ENCODE results near the gene MIOX.

Gene MIOX

GRCh38 chr22:50486561-50487289, at the start of gene MIOX:
Gene MIOX (plus strand): TSS chr22:50486859. CDS start chr22:50486898, 39 bp downstream.
- DNase-seq (no peak), ATAC-seq (no peak)

- no peak for ATAC-seq
- no peak for DNase-seq
Measured at GRCh38 chr22:50437511-50438304, 49.0 kb upstream of the MIOX start.

- ATAC-seq (no peak), DNase-seq (no peak)
Measured at GRCh38 chr22:50438305-50439275, 48.1 kb upstream of the MIOX start.

GRCh38 chr22:50439314-50439870, 47.3 kb upstream of the MIOX start:
- no peak for DNase-seq
- no peak for ATAC-seq

DNA sequence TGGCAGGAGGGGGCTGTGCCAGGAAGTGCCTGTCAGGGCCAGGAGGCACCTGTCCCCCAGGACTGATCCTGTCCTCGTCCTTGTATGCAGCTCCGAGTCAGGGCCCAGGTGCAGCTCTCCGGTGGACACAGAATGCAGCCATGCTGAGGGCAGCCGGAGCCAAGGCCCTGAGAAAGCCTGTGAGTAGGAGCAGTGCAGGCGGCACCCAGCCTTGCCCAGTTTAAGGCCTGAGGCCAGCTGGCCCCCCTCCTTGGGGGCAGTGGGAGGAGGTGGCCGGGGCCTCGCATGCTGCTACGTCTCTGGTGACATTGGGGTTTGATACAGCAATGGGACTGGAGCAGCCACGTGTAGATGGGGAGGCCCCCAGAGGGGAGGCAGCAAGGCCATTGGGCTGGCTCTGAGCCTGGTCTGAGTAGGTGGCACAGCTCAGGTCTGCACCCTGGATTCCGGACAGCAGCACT, 46.8 kb upstream of the MIOX start:
- DNase-seq (no peak), ATAC-seq (no peak)

- ATAC-seq (no peak), DNase-seq (no peak)
Measured at GRCh38 chr22:50440544-50441249, 46.0 kb upstream of the MIOX start.

GRCh38 chr22:50441428-50441993, 45.1 kb upstream of the MIOX start:
- ATAC-seq (no peak), DNase-seq (no peak)

- ATAC-seq (no peak), DNase-seq (no peak)
Measured at GRCh38 chr22:50443197-50443596, 43.5 kb upstream of the MIOX start.

GRCh38 chr22:50443801-50444625, 42.6 kb upstream of the MIOX start:
- no peak for DNase-seq
- no peak for ATAC-seq

DNA sequence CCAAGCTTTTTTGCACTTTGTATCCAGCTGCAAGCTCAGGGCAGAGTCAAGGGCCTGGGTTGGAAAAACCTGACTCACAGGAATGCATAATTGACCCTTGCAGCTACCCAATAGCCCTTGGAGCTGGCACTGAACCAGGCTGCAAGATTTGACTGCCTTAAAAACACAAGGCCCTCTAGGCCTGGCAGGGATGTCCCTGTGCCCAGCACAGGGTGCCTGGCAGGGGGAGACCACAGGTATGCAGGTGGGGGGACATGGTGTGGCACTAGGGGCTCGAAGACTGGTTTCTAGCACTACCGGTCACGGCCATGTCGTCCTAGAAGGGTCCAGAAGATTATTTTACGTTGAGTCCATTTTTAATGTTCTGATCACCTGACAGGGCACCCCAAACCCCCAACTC, 42.0 kb upstream of the MIOX start:
- DNase-seq (no peak), ATAC-seq (peak; percentile 10)

- ATAC-seq = peak; percentile 53
- peak; percentile 55 for DNase-seq
Measured at GRCh38 chr22:50445071-50445879, 41.4 kb upstream of the MIOX start.

DNA sequence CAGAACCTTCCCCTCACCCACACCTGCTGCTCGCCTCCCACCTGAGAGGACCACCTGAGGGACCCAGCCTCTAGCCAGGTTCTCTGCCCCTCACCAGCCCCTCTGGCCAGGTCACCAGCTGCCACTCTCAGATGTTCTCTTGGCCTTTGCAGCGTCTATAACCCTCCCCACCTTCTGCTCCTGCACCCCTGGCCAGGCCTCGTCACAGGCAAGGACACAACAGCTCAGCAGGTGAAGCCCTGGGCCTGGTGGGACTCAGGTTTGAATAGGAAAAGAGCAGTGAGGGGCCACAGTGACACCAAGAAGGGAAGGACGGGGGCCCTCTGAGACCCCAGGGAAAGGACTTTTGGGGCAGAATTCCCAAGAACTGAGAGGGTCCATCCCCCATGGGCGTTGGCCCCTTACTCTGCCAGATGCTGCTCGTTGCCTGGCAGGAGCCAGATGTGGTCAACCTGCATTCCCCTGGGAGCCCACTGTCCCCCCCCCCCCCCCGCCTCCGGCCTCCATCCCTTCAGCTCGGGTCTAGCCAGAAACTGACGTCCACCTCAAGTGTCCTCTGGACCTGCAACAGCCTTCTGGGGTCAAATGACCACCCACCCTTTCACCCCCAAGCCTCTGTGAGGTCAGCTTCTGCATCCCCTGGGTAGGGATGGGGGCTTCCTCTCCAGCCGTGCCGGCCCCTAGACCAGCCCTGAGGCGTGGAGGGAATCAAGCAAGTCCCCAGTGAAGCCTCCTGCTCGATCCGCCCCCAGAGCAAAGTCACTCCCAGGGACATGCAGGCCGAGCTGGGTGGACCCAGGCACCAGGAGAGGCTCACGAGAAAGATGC, 40.6 kb upstream of the MIOX start:
- DNase-seq = no peak
- no peak for ATAC-seq

- ATAC-seq (no peak), DNase-seq (no peak)
Measured at GRCh38 chr22:50446708-50447575, 39.7 kb upstream of the MIOX start.

GRCh38 chr22:50447576-50448551, 38.8 kb upstream of the MIOX start:
- ATAC-seq (no peak), DNase-seq (no peak)

DNA sequence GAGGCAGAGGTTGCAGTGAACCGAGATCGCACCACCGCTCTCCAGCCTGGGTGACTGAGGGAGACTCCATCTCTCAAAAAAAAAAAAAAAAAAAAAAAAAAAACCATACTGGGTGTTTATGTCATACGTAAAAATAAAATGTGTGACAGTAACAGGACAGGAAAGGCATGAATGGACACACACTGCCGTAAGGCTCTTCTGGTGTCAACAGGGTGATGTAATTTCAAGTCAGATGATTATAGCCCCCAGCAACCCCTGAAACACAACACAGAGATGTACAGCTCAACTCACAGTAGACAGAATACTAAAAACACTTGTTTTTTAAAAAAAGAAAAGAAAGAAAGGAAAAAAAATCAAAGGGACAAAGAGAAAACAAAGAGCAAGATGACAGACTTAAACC, 34.0 kb upstream of the MIOX start:
- ATAC-seq (no peak), DNase-seq (no peak)

DNA sequence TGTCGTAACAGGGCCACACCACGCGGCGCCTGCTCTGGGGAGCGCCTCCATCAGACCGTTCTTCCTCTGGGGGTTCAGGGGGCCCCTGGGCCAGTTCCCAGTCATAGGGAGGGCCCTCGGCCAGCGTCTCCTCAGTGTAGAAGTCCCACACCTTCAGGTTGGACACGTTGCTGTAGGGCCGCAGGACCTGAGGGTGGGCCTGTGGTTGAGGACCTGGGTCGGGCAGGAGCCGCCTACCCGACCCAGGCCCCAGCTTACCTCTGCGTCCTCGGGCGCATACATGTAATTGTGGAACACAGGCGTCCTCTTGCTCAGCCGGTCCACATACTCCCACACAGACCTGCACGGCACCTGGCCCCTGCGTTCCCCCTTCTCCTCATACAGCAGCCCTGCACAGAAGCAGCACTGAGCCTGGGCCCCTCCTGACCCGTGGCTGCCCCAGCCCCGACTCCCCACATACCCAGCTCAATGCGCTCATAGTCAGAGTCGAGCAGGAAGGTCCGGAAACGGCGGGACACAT, 32.0 kb upstream of the MIOX start:
- DNase-seq = no peak
- no peak for ATAC-seq

Data from stimulated activated naive CD8-positive, alpha-beta T cell treated with anti-CD3 and anti-CD28 coated beads, Interleukin-15, Interleukin-2, amounts not matched to agents 100 U/mL and 50 U/mL, for 24 hours (primary cell).